GM04504 (cell line): Measurements from ENCODE around the gene SPATA4.
"Not testable (repeated sequence)": the region's sequence is repeated elsewhere in the genome, so short reads cannot be mapped to it uniquely, and the experiment has no call there.

ENCODE experiments used
- DNase-seq: peaks from one replicate; pipeline ENCODE4 v3.0.0-alpha.2; 2012; ENCODE audit warnings: low read depth

The SPATA4 gene

GRCh38 chr4:176195184-176195978 lies at the start of gene SPATA4:
Gene SPATA4 (minus strand): TSS chr4:176195585. CDS start chr4:176195562, 23 bp downstream.
- DNase-seq = peak; percentile 72

- DNase-seq = no peak
Measured at GRCh38 chr4:176242764-176243347, 47.5 kb upstream of the SPATA4 start.

GRCh38 chr4:176241703-176242102 lies 46.3 kb upstream of the SPATA4 start:
- DNase-seq = no peak

- no peak for DNase-seq
Measured at GRCh38 chr4:176238826-176239225, 43.4 kb upstream of the SPATA4 start.

- DNase-seq = peak; percentile 32
Measured at GRCh38 chr4:176238157-176238610, 42.8 kb upstream of the SPATA4 start.

GRCh38 chr4:176236946-176237345 lies 41.6 kb upstream of the SPATA4 start:
- no peak for DNase-seq

GRCh38 chr4:176230836-176231235 lies 35.5 kb upstream of the SPATA4 start:
- no peak for DNase-seq

- no peak for DNase-seq
Measured at GRCh38 chr4:176229645-176230044, 34.3 kb upstream of the SPATA4 start.

- no peak for DNase-seq
Measured at GRCh38 chr4:176226736-176227135, 31.4 kb upstream of the SPATA4 start.

- DNase-seq = no peak
Measured at GRCh38 chr4:176223561-176223960, 28.2 kb upstream of the SPATA4 start.

- DNase-seq = no peak
Measured at GRCh38 chr4:176222149-176222548, 26.8 kb upstream of the SPATA4 start.

GRCh38 chr4:176217510-176217909 lies 22.1 kb upstream of the SPATA4 start:
- no peak for DNase-seq

- DNase-seq = not testable (repeated sequence)
Measured at GRCh38 chr4:176212351-176212750, 17.0 kb upstream of the SPATA4 start.

- DNase-seq = no peak
Measured at GRCh38 chr4:176210579-176211296, 15.4 kb upstream of the SPATA4 start.

GRCh38 chr4:176210101-176210500 lies 14.7 kb upstream of the SPATA4 start:
- DNase-seq = no peak

GRCh38 chr4:176209535-176209934 lies 14.2 kb upstream of the SPATA4 start:
- DNase-seq = no peak

GRCh38 chr4:176207839-176208238 lies 12.5 kb upstream of the SPATA4 start:
- no peak for DNase-seq

GRCh38 chr4:176205299-176205698 lies 9.9 kb upstream of the SPATA4 start:
- no peak for DNase-seq

- DNase-seq = no peak
Measured at GRCh38 chr4:176198316-176198903, 3.0 kb upstream of the SPATA4 start.

- DNase-seq = peak; percentile 62
Measured at GRCh38 chr4:176193938-176194337, 1.4 kb downstream of the SPATA4 start.

- DNase-seq = peak; percentile 8
Measured at GRCh38 chr4:176193126-176193525, 2.3 kb downstream of the SPATA4 start.

GRCh38 chr4:176191974-176192373 lies 3.4 kb downstream of the SPATA4 start:
- no peak for DNase-seq
